PC-3 (cell line): ENCODE results near the gene KSR2. TPM values are rescaled to one million over a fixed set of nuclear protein-coding genes. Genes with fewer than 3 reads are reported as not detected.

Source experiments
- ATAC-seq: fragments of 200-7000 bp; cut with Tn5 transposase; 2 replicates; pipeline ENCODE4 v1.9.1; 2020; ENCODE audit warnings: mild to moderate bottlenecking, moderate library complexity
- BruUV-seq: library from RNA; stranded (reverse); fragments of 400-500 nt; replicated peaks from 2 replicates; lab custom pipeline; 2021; lab: Mats Ljungman, UMichigan
- CTCF ChIA-PET: fragments of 300-600 bp; sonication (Branson Sonifier 250); formaldehyde crosslinking; loops from one replicate; lab custom pipeline; 2022; ENCODE audit warnings: antibody characterized with exemption; lab: Charles Lee
- POLR2A ChIA-PET: fragments of 300-600 bp; sonication (Branson Sonifier 250); formaldehyde crosslinking; loops from one replicate; lab custom pipeline; 2022; ENCODE audit warnings: antibody characterized with exemption; ENCODE audit not compliant: unreplicated experiment; lab: Charles Lee
- DNase-seq: peaks from one replicate; pipeline ENCODE4 v3.0.0-alpha.2; 2015
- H2AFZ ChIP-seq: fragments of 300-600 bp; sonication (generic); 2 replicates; pipeline ENCODE4 v1.6.0; 2016; ENCODE audit warnings: antibody characterized with exemption, low read length
- H3F3A ChIP-seq: fragments of 300-600 bp; sonication (generic); one replicate; pipeline ENCODE4 v1.6.0; 2017; ENCODE audit warnings: antibody characterized with exemption, low read length, control low read depth, mild to moderate bottlenecking; ENCODE audit not compliant: unreplicated experiment
- H3K27ac ChIP-seq: fragments of 300-600 bp; sonication (generic); 2 replicates; pipeline ENCODE4 v1.5.1; 2016; ENCODE audit warnings: mild to moderate bottlenecking, low read length
- H3K27me3 ChIP-seq: fragments of 300-600 bp; sonication (generic); 2 replicates; pipeline ENCODE4 v1.6.1; 2016; ENCODE audit warnings: low read length, mixed read lengths
- H3K36me3 ChIP-seq: fragments of 300-600 bp; sonication (generic); 2 replicates; pipeline ENCODE4 v1.6.1; 2016; ENCODE audit warnings: low read depth, mixed run types, low read length, mixed read lengths
- H3K4me1 ChIP-seq: fragments of 300-600 bp; sonication (generic); 2 replicates; pipeline ENCODE4 v1.5.1; 2016; ENCODE audit warnings: low read length; ENCODE audit not compliant: insufficient read depth
- H3K4me2 ChIP-seq: fragments of 300-600 bp; sonication (generic); 2 replicates; pipeline ENCODE4 v1.6.0; 2016; ENCODE audit warnings: low read length
- H3K4me3 ChIP-seq: fragments of 300-600 bp; sonication (generic); 2 replicates; pipeline ENCODE4 v1.5.1; 2016; ENCODE audit warnings: mild to moderate bottlenecking, low read length, mixed read lengths
- H3K79me2 ChIP-seq: fragments of 300-600 bp; sonication (generic); 2 replicates; pipeline ENCODE4 v1.6.1; 2017; ENCODE audit warnings: low read length, mixed read lengths
- H3K9ac ChIP-seq: fragments of 300-600 bp; sonication (generic); 2 replicates; pipeline ENCODE4 v1.6.0; 2016; ENCODE audit warnings: mild to moderate bottlenecking, low read length
- H3K9me2 ChIP-seq: fragments of 300-600 bp; sonication (generic); replicated peaks from 2 replicates; pipeline ENCODE4 v1.6.1; 2016; ENCODE audit warnings: mixed run types, low read length, mixed read lengths
- H3K9me3 ChIP-seq: fragments of 300-600 bp; sonication (generic); 2 replicates; pipeline ENCODE4 v1.6.1; 2016; ENCODE audit warnings: low read length, mixed read lengths
- H4K20me1 ChIP-seq: fragments of 300-600 bp; sonication (generic); 2 replicates; pipeline ENCODE4 v1.6.1; 2016; ENCODE audit warnings: low read length, mixed read lengths
- CTCF ChIP-seq: fragments of 300-600 bp; sonication (generic); conservative IDR thresholded peaks from 2 replicates; pipeline ENCODE4 v1.5.1; 2017; ENCODE audit warnings: antibody characterized with exemption, low read depth, mild to moderate bottlenecking, low read length
- EZH2 ChIP-seq: fragments of 300-600 bp; sonication (generic); IDR thresholded peaks from one replicate; pipeline ENCODE4 v1.6.1; 2017; ENCODE audit warnings: antibody characterized with exemption, mild to moderate bottlenecking, low read length; ENCODE audit not compliant: unreplicated experiment
- EZH2phosphoT487 ChIP-seq: fragments of 300-600 bp; sonication (generic); IDR thresholded peaks from 2 replicates; pipeline ENCODE4 v1.6.1; 2018; ENCODE audit warnings: mild to moderate bottlenecking, antibody characterized with exemption, low read length, borderline replicate concordance
- intact Hi-C: fragments of 100-400 bp; cut with micrococcal nuclease; formaldehyde crosslinking; loops from 2 replicates; pipeline ENCODE4 v1.9.0; 2023
- total RNA-seq: library from RNA; depleted of rRNA; stranded (reverse); fragments of >200 nt; gene quantifications from 2 replicates; pipeline ENCODE4 v1.2.3, GENCODE V29; 2014

Gene KSR2
- total RNA-seq, 1 experiment from 2014 or later: 0.80 TPM

GRCh38 chr12:117718141-117718540 is 250.6 kb downstream of the KSR2 start:
- no peak overlapping the region for H3K27ac ChIP-seq
- no peaks in the 10 kb centered on the region for H3K9me3 ChIP-seq
- no peaks in the 10 kb centered on the region for H3K27me3 ChIP-seq
- H3K4me3 ChIP-seq: no peak overlapping the region
- H3K9ac ChIP-seq: no peak overlapping the region
- no peaks in the 10 kb centered on the region for H3K36me3 ChIP-seq
- DNase-seq (no peak), ATAC-seq (no peak)
- H3K9me2 ChIP-seq: 0 out of 2 replicates have a peak, but pooled peaks cover 3% of the 10 kb centered on the region
- ChIA-PET CTCF (no interaction called here), POLR2A (no interaction called here)
- no peaks in the 10 kb centered on the region for H3K4me1 ChIP-seq
- no peak overlapping the region for H2AFZ ChIP-seq
- H4K20me1 ChIP-seq: no peaks in the 10 kb centered on the region
- BruUV-seq: no TSS peak
- no peaks in the 10 kb centered on the region for H3K79me2 ChIP-seq
- TF ChIP-seq CTCF: no peak
- TF ChIP-seq EZH2: no peak
- no peak for TF ChIP-seq EZH2phosphoT487
- intact Hi-C loops: no loop called here
- no peaks in the 10 kb centered on the region for H3F3A ChIP-seq
- no peak overlapping the region for H3K4me2 ChIP-seq

GRCh38 chr12:117714203-117714602 is 254.6 kb downstream of the KSR2 start:
- H2AFZ ChIP-seq: no peak overlapping the region
- DNase-seq (no peak), ATAC-seq (no peak)
- no peak overlapping the region for H3K4me2 ChIP-seq
- H3K4me3 ChIP-seq: no peak overlapping the region
- H3K79me2 ChIP-seq: no peaks in the 10 kb centered on the region
- no peaks in the 10 kb centered on the region for H4K20me1 ChIP-seq
- POLR2A ChIA-PET: no interaction called here
- H3K9me2 ChIP-seq: no peaks in the 10 kb centered on the region
- TF ChIP-seq EZH2phosphoT487: no peak
- 0 out of 2 replicates have a peak, but pooled peaks have one; percentile 22 for TF ChIP-seq CTCF
- TF ChIP-seq EZH2: no peak
- H3K27me3 ChIP-seq: no peaks in the 10 kb centered on the region
- H3F3A ChIP-seq: no peaks in the 10 kb centered on the region
- no peaks in the 10 kb centered on the region for H3K4me1 ChIP-seq
- intact Hi-C loops: no loop called here
- H3K36me3 ChIP-seq: no peaks in the 10 kb centered on the region
- CTCF ChIA-PET: no interaction called here
- BruUV-seq: no TSS peak
- H3K9me3 ChIP-seq: no peaks in the 10 kb centered on the region
- no peak overlapping the region for H3K9ac ChIP-seq
- no peak overlapping the region for H3K27ac ChIP-seq

- ATAC-seq (no peak), DNase-seq (no peak)
- CTCF ChIA-PET: no interaction called here
- no peak overlapping the region for H3K4me2 ChIP-seq
- no peak overlapping the region for H3K27ac ChIP-seq
- no peak overlapping the region for H3K4me3 ChIP-seq
- no peak overlapping the region for H3K9ac ChIP-seq
- H4K20me1 ChIP-seq: no peaks in the 10 kb centered on the region
- no peaks in the 10 kb centered on the region for H3K27me3 ChIP-seq
- H3K79me2 ChIP-seq: no peaks in the 10 kb centered on the region
- no peaks in the 10 kb centered on the region for H3F3A ChIP-seq
- intact Hi-C loops: no loop called here
- POLR2A ChIA-PET: no interaction called here
- no peaks in the 10 kb centered on the region for H3K4me1 ChIP-seq
- H3K36me3 ChIP-seq: no peaks in the 10 kb centered on the region
- TF ChIP-seq EZH2 (no peak), CTCF (no peak), EZH2phosphoT487 (no peak)
- no peak overlapping the region for H2AFZ ChIP-seq
- no peaks in the 10 kb centered on the region for H3K9me3 ChIP-seq
- no peaks in the 10 kb centered on the region for H3K9me2 ChIP-seq
- no TSS peak for BruUV-seq
Measured at GRCh38 chr12:117710121-117710520, 258.7 kb downstream of the KSR2 start.
